ENCODE data around the gene PRPSAP1.
"Not testable (repeated sequence)": the region's sequence is repeated elsewhere in the genome, so short reads cannot be mapped to it uniquely, and the experiment has no call there.

Gene PRPSAP1

GRCh38 chr17:76268991-76269981 lies 84.4 kb downstream of the PRPSAP1 start:
- Histone ChIP-seq H3K4me3 (ENCODE audit: low read length in 2 of 2) (no peak overlapping the region), H3K4ac (ENCODE audit: low read length) (no peak overlapping the region), H2BK12ac (ENCODE audit: low read length) (no peak overlapping the region), H4K8ac (ENCODE audit: low read depth, low read length) (no peak overlapping the region), H3K9me3 (replicated peaks in 1 of 2; ENCODE audit: control insufficient read depth in 2 of 2, insufficient read depth in 1 of 2, low read depth in 1 of 2, low read length in 2 of 2) (peaks cover 0 to 1% of the 10 kb centered on the region in 2 donors), H2BK120ac (ENCODE audit: low read depth, low read length) (no peak overlapping the region), H2BK5ac (ENCODE audit: low read length) (no peak overlapping the region), H2AFZ (ENCODE audit: low read length) (no peak overlapping the region), H3K4me2 (ENCODE audit: insufficient read depth, low read length, poor library complexity, severe bottlenecking) (no peak overlapping the region), H3K27me3 (ENCODE audit: control insufficient read depth in 3 of 3, insufficient read depth in 3 of 3, low read depth in 1 of 3, low read length in 3 of 3) (no peaks in the 10 kb centered on the region), H4K91ac (ENCODE audit: low read depth, low read length, poor library complexity) (no peak overlapping the region), H3K4me1 (ENCODE audit: control insufficient read depth in 2 of 2, insufficient read depth in 1 of 2, low read depth in 1 of 2, low read length in 2 of 2) (peaks cover 24 to 30% of the 10 kb centered on the region in 2 donors), H3K18ac (ENCODE audit: low read length) (no peak overlapping the region), H3K14ac (ENCODE audit: low read length) (no peak overlapping the region), H2BK15ac (ENCODE audit: low read length) (no peak overlapping the region), H2AK5ac (ENCODE audit: low read depth, low read length) (peak overlapping the region; percentile 21), H3K9ac (ENCODE audit: low read depth, low read length, poor library complexity) (peak overlapping the region; percentile 24), H3K23ac (ENCODE audit: low read depth, low read length, poor library complexity) (peak overlapping the region; percentile 31), H3K36me3 (replicated peaks in 1 of 2; ENCODE audit: control insufficient read depth in 2 of 2, insufficient read depth in 2 of 2, low read length in 2 of 2) (peaks cover 8 to 51% of the 10 kb centered on the region in 2 donors), H3K27ac (replicated peaks; ENCODE audit: low read length) (no peak overlapping the region), H3K79me1 (ENCODE audit: low read depth, low read length) (peaks cover 19% of the 10 kb centered on the region)
- DNase-seq (ENCODE audit: low spot score): no peak
- no CpG with 5 or more reads among the region's 12 CpGs for WGBS, 2 donors (ENCODE audit: extremely low coverage in 2 of 2, insufficient read length in 2 of 2, insufficient replicate concordance in 1 of 2)

DNA sequence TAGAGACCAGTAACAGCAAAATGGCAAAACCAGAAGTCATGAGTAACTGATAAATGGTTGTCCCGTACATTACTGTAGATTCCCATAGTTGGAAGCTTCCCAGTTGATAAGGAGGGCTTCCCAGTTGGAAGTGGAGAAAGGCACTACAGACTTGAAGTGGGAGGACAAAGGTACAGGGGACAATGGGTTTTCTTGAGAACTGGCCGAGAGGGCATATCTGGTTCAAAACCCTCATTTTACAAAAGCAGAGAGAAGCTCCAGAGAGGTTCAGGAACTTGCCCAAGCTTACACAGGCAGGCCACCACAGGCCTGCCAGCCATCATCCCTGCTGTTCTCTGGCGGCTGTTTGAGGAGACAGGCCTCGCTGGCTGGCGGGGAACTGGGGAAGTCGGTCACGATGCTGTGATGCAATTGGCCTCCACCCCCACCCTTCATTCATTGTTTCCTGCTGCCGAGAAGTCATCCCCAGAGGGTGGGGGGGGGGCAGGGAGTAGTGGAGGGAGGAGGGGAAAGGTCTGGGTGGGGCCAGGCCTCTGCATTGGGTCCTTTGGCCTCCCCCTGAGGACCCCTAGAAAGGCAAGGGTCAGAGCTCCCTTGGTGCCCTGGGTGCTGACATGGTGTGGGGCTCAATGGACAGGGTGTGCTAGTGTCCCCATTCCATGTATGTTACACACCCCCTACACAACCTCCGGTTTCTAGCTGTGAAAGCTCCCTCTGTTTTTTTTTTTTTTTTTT lies 85.5 kb downstream of the PRPSAP1 start:
- no peak overlapping the region for H3K4ac ChIP-seq (ENCODE audit: low read length)
- H2BK5ac ChIP-seq (ENCODE audit: low read length): no peak overlapping the region
- H2AK5ac ChIP-seq (ENCODE audit: low read depth, low read length): no peak overlapping the region
- no peak overlapping the region for H2BK12ac ChIP-seq (ENCODE audit: low read length)
- no peak overlapping the region for H3K4me3 ChIP-seq (ENCODE audit: low read length in 2 of 2)
- H3K14ac ChIP-seq (ENCODE audit: low read length): no peak overlapping the region
- no peak overlapping the region for H4K91ac ChIP-seq (ENCODE audit: low read depth, low read length, poor library complexity)
- no peak overlapping the region for H3K4me2 ChIP-seq (ENCODE audit: insufficient read depth, low read length, poor library complexity, severe bottlenecking)
- H3K27me3 ChIP-seq (ENCODE audit: control insufficient read depth in 3 of 3, insufficient read depth in 3 of 3, low read depth in 1 of 3, low read length in 3 of 3): no peaks in the 10 kb centered on the region
- peaks cover 8 to 51% of the 10 kb centered on the region in 2 donors for H3K36me3 ChIP-seq (replicated peaks in 1 of 2; ENCODE audit: control insufficient read depth in 2 of 2, insufficient read depth in 2 of 2, low read length in 2 of 2)
- H2BK120ac ChIP-seq (ENCODE audit: low read depth, low read length): no peak overlapping the region
- WGBS, 2 donors (ENCODE audit: extremely low coverage in 2 of 2, insufficient read length in 2 of 2, insufficient replicate concordance in 1 of 2): no CpG with 5 or more reads among the region's 9 CpGs
- no peak overlapping the region for H3K18ac ChIP-seq (ENCODE audit: low read length)
- peaks cover 24 to 31% of the 10 kb centered on the region in 2 donors for H3K4me1 ChIP-seq (ENCODE audit: control insufficient read depth in 2 of 2, insufficient read depth in 1 of 2, low read depth in 1 of 2, low read length in 2 of 2)
- no peak overlapping the region for H3K9ac ChIP-seq (ENCODE audit: low read depth, low read length, poor library complexity)
- H2BK15ac ChIP-seq (ENCODE audit: low read length): no peak overlapping the region
- no peak overlapping the region for H3K27ac ChIP-seq (replicated peaks; ENCODE audit: low read length)
- no peak overlapping the region for H4K8ac ChIP-seq (ENCODE audit: low read depth, low read length)
- peaks cover 0 to 1% of the 10 kb centered on the region in 2 donors for H3K9me3 ChIP-seq (replicated peaks in 1 of 2; ENCODE audit: control insufficient read depth in 2 of 2, insufficient read depth in 1 of 2, low read depth in 1 of 2, low read length in 2 of 2)
- DNase-seq (ENCODE audit: low spot score): no peak
- H3K79me1 ChIP-seq (ENCODE audit: low read depth, low read length): peaks cover 15% of the 10 kb centered on the region
- no peak overlapping the region for H2AFZ ChIP-seq (ENCODE audit: low read length)
- H3K23ac ChIP-seq (ENCODE audit: low read depth, low read length, poor library complexity): no peak overlapping the region

DNA sequence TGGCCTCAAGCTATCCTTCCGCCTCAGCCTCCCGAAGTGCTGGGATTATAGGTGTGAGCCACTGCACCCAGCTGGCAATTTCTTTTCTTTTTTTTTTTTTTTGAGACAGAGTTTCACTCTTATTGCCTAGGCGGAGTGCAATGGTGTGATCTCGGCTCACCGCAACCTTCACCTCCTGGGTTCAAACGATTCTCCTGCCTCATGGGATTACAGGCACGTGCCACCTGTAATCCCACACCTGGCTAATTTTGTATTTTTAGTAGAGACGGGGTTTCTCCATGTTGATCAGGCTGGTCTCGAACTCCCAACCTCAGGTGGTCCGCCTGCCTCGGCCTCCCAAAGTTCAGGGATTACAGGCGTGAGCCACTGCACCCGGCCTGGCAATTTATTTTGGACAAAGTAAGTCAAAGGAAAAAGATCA lies 86.1 kb downstream of the PRPSAP1 start:
- not testable (repeated sequence) for H3K4me3 ChIP-seq (ENCODE audit: low read length in 2 of 2); H4K8ac ChIP-seq (ENCODE audit: low read depth, low read length); H2BK5ac ChIP-seq (ENCODE audit: low read length); H3K9me3 ChIP-seq (replicated peaks in 1 of 2; ENCODE audit: control insufficient read depth in 2 of 2, insufficient read depth in 1 of 2, low read depth in 1 of 2, low read length in 2 of 2); H2BK12ac ChIP-seq (ENCODE audit: low read length); H3K27ac ChIP-seq (replicated peaks; ENCODE audit: low read length); H3K27me3 ChIP-seq (ENCODE audit: control insufficient read depth in 3 of 3, insufficient read depth in 3 of 3, low read depth in 1 of 3, low read length in 3 of 3); H3K18ac ChIP-seq (ENCODE audit: low read length); H3K4me2 ChIP-seq (ENCODE audit: insufficient read depth, low read length, poor library complexity, severe bottlenecking); H2AK5ac ChIP-seq (ENCODE audit: low read depth, low read length); H3K14ac ChIP-seq (ENCODE audit: low read length); H4K91ac ChIP-seq (ENCODE audit: low read depth, low read length, poor library complexity); H3K23ac ChIP-seq (ENCODE audit: low read depth, low read length, poor library complexity); H3K9ac ChIP-seq (ENCODE audit: low read depth, low read length, poor library complexity); H2AFZ ChIP-seq (ENCODE audit: low read length); H2BK15ac ChIP-seq (ENCODE audit: low read length); H3K4ac ChIP-seq (ENCODE audit: low read length); DNase-seq (ENCODE audit: low spot score); H2BK120ac ChIP-seq (ENCODE audit: low read depth, low read length)
- no CpG with 5 or more reads among the region's 13 CpGs for WGBS, 2 donors (ENCODE audit: extremely low coverage in 2 of 2, insufficient read length in 2 of 2, insufficient replicate concordance in 1 of 2)
- peaks cover 22 to 37% of the 10 kb centered on the region in 2 donors for H3K4me1 ChIP-seq (ENCODE audit: control insufficient read depth in 2 of 2, insufficient read depth in 1 of 2, low read depth in 1 of 2, low read length in 2 of 2)
- peaks cover 14% of the 10 kb centered on the region for H3K79me1 ChIP-seq (ENCODE audit: low read depth, low read length)
- peaks cover 8 to 51% of the 10 kb centered on the region in 2 donors for H3K36me3 ChIP-seq (replicated peaks in 1 of 2; ENCODE audit: control insufficient read depth in 2 of 2, insufficient read depth in 2 of 2, low read length in 2 of 2)

Measured in neuronal stem cell (in vitro differentiated cells).